IPS-NIHi7 (cell line): ENCODE data around the gene MTFR1L.

Experiments
- DNase-seq: peaks from one replicate; pipeline ENCODE4 v3.0.0; 2012; ENCODE audit warnings: mixed read lengths; ENCODE audit errors: extremely low spot score

Gene MTFR1L

DNA sequence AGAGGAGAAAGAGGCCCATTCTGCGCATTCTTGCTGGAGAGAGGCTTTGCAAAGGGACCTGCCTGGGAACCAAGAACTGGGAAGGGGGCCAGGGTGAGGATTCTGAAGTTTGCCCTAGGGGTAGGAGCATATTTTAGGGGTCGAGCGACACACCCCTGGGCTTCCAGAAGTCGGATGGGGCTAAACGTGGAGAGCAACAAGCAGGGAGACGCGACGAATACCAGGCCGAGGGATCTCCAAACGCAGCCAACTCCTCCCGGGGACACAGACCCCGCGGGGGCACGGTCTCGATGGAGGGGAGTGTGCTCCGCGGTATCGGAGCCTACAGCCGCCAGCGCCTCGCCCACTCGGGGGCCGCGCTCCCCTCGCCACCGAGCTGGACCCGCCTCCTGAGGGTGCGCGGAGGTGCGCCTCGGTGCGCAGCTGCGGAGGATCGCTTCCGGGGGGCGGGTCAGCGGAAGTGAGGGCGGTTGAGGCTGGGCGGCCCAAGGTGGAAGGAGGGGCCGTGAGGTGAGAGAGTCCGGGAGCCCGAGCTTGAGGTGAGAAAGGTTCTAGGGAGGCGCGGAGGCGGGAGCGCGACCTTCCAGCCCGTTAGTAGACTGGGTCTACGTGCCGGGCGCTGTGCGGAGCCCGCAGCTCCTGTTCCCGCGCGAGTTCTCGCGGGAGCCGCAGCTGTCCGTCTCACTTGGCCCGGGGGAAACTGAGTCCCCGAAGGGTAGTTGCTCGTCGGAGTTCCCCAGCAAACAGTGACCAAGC is at the start of gene MTFR1L:
Gene MTFR1L (plus strand): TSS at position 464 of the 756 bp plus-strand sequence. CDS start 3,151 bp downstream, outside the sequence.
- DNase-seq, result peak; percentile 95

DNA sequence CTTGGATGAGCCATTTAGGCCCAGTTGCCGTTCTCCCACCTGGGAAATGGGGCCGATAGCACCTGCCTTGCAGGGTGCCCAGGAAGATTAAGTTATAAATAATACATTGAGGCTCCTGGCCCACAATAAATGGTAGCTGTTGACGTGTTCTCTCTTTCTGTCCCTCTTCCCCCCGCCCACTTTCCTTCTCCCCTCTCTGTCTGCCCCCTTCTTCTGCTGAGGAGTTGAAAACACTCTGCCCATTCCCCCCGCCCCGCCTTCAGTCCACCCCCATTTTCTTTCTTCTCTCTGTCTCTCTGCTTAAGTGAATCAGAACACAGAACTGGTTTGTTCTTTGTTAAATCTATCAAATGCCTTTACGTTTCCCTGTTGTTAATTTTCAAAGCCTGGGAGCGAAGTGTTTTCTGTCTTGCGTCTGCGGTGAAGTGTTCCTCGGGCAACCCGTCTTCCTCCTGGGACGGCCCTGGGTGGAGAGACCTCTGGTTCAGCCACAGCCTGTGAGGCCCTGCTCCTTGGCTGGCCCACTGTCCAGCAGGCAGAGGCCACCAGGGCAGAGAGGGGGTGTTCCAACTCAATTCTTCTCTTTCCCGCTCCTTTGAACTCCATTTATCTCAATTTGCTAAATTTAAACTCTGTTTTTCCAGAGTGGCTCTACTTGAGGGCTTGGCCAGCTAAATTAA is 49.1 kb upstream of the MTFR1L start:
- DNase-seq, result no peak

DNA sequence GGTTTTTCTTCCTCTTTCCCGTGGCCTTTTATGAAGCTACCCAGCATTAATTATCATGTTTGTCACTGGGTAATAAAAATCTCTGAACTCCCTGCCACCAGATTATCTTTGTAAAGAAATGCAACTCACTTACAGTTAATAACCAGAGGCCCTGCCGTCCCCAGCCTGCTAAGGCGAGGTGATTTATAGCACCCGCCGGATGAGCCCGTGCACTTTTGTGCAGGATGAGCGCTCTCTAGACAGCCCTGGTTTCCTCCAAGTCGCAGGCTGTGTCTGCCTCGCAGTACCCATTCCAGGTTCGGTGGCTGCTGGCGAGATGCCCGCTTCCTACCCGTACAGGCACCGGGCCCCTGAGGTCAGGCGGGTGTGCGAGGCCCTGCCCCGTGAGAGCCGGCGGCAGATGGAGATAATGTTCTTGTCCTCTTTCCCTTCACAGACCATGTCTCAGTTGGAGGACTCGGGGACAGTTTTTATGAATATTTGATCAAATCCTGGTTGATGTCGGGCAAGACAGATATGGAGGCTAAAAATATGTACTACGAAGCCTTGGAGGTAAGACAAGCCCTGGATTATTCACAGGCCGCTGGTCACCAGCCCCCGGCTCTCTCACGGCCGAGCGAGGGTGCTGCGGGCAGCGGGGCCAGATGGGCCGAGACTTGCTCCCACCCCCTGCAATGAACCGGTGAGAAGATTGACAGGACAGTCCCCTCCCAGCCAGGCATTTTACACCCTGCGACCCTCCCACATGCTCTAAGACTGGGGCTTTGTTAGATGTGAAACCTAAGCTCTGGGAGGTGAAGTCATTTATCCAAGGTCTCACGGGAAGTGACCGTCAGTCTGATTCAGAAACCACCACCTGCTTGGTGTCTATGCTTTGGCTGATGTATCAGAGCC is 48.3 kb upstream of the MTFR1L start:
- DNase-seq, result peak; percentile 77

DNA sequence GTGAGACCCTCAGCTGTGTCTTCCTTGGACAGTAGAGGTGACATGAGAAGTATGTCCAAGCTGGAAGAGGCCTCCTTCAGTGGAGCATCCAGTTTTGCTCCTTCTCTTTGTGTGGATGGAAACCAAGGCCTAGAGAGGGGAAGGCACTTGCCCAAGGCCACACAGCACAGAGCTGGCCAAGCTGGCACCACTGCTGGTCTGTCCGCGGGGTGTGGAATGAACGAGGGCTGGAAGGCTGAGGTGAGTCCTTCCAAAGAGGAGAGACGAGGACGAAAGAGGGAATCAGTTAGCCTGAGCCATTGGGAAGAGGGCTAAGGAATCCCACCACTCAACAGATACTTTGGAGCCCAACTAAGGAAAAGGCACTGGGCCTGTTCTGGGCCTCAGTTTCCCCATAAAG is 47.6 kb upstream of the MTFR1L start:
- no peak for DNase-seq

DNA sequence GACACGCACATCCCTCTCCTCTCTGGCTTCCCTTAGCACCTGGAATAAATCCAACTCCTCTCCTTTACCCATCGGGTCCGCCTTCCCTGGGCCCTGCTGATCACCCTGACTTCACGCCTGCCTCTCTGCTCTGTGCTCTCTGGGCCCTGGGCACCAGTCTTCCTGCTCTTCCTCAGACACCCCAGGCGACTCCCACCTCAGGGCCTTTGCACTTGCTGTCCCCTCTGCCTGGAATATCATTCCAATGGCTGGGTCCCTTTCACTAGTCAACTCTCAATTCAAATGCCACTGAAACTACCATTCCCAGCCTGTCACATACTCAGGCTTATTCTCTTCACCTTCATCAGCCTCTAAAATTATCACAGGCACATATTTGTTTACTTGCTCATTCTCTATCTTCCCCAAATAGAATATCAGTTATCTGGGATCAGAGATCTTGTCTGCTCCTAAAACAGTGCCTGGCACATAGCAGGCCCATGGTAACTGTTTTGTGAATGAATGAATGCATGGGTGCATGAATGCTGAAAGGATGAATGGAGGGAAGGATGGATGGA is 47.0 kb upstream of the MTFR1L start:
- no peak for DNase-seq

DNA sequence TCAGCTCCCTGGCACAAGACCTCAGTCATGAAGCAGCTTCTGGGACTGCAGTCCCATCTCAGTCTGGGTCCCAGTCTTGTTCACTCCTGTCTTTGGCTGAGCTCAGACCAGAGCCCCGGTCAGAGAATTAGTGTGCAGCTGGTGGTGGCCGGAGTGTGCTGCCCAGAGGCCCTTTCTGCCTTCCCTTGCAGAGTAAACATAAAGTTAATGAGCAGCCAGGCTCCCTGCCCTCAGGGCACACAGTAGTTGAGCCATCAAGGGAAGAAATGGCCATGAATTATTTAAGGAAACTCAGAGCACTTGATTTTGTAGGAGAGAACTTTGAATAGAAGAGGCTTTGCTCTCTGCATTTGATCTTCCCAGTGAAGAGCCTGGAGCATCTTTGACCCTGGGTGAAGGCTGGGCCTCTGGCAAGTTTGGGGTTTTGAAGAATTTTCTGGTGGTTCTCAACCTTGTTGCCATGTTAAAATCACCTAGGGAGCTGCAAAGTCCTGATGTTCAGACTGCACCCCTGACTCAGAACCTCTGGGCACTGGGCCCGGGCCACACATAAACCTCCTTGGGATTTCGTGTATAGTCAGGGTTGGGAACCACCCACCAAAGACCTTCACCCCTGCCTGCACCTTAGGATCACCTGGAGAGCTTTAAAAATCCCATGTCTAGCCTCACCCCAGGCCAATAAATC is 46.2 kb upstream of the MTFR1L start:
- no peak for DNase-seq

DNA sequence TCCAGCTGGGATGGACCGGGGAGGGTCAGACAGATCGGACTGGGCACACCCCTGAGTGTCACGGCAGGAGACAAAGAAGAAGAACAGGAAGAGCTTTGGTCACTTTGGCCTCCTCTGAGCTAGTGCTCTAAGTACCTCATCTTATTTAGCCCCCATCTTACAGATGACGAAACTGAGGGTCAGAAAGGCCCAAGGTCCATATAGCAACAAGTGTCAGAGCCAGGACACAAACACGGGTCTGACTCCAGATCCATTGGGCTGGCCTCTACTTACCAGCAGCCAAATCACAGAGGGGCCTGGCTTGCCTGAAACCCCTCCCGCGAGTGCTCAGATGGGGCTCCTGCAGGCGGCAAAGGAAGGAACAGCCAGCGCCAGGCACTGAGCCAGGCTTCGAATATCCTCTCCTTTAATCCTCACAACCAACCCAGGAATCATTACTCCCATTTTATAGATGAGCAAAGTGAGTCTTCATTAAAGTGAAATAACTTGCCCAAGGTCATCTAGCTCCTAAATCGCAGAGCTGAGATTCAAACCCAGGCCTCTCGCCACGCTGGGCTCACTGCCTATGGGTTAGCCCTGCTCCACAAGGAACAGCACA is 45.4 kb upstream of the MTFR1L start:
- DNase-seq, result no peak

DNA sequence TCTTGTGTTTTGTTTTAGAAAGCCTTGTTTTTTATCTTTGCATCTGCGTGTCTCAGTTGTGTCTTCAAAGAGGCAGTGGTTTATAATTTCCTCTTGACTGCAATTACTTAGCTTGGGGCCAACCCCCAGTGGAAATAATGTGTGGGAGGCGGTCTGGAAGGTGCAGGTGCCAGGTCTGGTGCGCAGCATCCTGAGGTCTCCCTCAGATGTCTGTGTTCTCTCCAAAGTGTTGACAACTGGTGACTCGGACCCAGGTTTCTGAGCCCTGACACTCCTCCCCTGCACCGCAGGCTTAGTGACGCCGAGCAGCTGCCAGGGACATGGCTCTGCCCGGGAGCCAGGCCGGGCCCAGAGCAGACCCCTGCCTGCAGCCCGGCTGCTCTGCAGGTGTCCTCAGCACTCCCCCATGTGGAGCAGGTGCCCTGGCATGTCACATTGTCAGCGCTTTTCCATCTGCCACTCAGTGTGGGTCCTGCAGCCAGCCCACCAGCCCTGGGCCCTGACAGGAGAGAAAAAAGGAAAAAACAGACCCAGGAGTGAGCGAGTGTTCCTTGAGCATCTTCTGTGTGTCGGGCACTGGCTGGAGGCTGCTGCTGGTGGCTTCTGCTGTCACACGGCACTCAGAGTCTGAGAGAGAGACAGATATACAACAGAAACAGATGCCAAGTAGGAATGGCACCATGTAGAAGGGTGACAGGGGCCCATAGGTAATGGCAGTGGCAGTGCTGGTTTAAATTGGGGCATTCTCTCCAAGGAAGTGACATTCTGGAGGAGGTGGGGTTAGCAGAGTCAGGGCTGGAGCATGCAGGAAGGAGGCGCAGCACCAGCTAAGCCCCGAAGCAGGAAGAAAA is 44.6 kb upstream of the MTFR1L start:
- no peak for DNase-seq

DNA sequence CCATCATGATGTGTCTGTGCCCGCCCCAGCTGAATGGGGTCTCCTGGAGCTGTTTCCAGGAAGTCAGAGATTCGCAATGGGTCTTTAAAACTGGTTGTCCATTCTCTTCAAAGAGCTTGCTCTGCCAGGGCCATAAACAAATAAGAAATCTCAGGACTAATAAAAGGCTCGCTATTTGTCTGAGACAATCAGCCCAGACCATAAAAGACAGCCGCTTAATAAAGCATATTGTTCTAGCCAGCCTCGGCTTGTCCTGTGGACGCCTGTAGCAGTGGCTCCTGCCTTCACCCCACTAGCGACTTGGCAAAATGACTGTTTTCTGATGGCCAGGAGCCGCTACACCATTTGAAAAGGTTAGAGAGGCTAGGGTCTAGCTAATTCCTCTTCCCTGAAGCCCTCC is 40.4 kb upstream of the MTFR1L start:
- DNase-seq, result no peak

DNA sequence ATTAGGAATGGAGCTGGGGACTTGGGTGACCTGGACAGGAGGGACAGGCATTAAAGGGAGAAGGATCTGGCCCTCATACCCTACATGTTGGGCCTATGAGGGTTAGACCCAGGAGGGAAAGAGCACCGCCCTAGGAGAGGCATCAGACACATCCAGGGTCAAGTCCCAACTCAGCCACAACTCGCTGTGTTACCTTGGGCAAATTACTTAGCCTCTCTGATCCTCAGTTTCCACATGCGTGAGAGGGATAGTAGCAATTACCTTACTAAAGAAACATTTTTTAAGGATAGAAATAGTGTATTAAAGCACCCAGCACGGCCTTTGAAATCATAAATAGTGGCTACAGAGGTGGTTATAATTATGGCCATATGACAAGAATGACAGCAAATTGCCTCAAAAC is 39.9 kb upstream of the MTFR1L start:
- no peak for DNase-seq

DNA sequence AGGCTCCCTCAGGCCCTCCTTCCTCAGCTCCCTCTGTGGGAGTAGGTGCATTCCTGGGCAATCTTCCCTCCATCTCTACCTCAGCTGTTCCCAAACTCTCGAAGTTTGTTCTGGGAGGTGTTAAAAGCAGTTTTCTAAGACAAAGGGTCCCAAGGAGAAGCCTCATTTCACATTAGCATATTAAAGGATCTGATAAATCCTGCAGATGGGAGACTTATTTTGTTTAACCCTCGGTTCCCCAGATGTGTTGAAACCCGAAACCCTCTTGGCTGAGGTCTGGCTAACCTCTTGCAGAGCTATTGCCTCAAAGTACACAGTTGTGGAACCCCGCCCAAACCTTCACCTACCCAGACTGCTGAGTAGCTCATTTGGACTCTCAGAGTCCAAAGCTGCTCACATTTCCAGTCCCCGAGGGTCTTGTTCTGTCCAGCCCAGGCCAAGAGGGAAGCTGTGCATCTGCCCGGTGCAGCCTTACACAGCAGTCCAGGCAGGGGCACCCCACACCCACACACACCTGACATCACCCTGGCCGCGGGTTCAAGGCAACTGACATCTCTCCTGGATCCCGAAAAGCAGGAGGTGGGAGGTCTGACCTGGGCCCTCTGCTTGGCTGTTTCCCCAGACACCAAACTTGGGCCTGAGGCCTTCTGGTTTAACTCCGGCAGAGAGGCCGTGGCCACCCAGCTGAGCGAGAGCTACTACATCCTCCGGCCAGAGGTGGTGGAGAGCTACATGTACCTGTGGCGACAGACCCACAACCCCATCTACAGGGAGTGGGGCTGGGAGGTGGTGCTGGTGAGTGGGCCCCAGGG is 39.2 kb upstream of the MTFR1L start:
- peak; percentile 69 for DNase-seq

DNA sequence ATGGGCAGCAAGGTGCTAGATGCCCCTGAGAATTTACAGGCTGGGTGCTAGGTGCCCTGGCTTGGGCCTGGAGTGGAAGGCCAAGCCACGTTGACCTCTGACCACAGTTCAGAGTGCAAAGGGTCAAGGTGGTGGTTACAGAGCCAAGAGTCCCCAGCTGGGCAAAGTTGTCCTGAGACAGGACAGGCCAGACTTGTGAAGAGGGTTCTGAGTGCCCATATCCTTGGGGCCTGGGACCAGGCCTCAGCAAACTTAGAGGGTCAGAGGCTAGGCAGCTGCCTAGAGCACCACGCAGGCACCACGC is 38.7 kb upstream of the MTFR1L start:
- DNase-seq, result no peak

DNA sequence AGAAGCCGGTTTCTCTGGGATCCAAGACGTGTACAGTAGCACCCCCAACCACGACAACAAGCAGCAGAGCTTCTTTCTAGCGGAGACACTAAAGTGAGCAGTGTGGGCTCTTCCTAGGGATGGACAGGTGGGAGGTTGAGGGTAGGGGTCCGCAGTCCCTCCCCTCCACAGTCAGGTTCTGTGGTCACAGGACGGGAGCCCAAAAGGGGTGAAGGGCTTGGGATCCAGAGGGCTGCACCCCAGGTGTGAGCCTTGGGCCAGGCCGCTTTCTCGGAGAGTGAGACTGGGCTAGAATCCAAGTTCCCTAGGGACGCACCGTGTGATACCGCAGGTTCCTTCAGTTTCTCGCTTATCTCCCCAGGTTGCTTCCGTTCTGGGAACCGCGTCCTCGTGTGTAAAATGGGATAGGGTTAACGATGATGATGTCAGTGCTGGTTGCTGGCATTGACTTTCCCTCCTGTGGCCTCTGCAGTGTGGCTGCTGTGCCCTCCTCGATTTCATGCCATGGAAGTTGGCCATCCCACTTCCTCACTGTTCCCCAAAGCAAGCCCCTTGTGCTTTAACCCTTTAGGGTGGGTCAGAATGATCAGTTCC is 37.0 kb upstream of the MTFR1L start:
- DNase-seq, result no peak

DNA sequence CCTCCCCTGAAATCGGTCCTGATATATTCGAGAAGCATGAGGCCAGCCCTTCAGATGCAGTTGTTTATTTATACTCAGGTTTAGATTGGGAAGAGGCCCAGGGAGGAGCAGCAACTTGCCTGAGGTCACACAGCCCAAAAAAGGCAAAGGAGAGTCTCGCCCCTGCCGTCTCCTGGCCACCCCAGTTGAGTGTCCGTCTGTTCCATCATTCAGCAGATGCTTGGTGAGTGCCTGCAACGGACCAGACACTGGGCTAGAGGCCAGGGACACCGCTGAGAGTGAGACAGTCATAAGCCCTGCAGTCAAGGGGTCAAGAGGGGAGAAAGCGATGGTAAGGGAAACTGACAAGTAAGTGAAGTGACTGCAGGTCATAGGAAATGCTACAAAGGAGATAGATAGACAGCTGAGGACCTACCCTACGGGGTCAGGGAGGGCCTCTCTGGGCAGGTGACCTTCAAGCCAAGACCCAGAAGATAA is 35.1 kb upstream of the MTFR1L start:
- no peak for DNase-seq

DNA sequence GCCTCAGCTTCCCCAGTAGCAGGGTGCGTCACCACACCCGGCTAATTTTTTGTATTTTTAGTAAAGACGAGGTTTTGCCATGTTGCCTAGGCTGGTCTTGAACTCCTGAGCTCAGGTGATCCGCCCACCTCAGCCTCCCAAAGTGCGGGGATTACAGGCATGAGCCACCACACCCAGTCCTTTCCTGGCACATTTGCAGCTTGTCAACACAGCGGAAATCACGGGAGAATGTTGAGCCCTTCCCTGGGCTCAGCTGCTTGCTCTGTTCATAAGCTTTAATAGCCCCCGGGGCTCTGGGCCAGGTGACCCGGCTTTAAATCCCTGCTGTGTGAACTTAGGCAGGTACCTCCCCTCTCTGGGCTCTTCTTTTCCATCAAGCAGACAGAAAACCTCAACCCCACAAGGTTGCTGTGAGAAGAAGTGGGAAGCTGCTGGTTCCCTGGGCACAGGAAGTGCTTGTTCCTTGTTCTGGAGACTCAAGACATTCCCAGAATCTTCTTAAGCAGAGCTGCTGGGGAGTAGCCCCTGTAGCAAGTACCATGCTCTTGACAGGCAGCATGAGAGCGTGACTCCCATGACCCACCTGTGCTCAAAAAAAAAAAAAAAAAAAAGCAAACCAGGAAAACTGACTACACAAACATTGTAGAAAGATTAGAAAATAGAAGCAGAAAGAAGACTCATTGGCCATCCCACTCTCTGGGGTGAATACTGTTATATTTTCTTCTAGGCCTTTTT is 34.3 kb upstream of the MTFR1L start:
- DNase-seq, result no peak

DNA sequence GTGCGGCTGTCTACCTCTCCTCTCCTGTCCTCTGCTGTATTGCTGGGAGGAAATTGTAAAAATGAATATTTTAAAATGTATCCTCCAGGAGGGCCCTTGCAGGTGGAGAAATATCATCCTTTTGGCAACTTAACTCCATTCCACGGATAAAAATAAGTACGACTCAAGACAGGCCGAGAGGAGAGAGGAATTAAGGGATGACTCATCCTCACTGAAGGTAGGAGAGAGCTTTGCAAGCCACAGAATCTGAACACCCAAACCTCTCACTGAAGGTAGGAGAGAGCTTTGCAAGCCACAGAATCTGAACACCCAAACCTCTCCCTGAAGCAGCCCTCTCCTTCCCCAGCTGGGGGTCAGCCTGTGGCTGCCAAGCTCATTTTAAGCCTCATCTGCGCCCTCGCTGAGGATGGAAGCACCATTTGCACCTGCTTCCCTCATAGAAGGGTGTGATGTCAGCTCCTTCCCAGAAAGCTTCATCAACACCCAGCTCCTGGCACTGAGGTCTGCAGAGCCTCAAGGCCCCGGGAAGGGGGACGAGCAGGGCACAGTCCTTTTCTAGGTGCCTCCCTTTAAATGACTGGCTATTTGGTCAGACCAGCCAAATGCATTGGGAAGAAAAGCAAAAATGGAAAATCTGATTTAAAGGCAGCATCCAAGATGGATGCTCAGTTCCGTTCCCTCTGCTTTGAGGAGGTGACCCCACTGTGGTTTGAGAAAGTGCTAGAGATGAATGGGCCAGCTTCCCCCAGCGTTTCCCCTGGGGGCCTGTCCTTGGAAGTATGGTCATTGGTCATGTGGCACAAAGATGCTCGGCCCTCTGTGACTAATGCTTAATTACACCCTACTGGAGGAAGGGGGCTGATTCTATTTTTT is 32.6 kb upstream of the MTFR1L start:
- no peak for DNase-seq

DNA sequence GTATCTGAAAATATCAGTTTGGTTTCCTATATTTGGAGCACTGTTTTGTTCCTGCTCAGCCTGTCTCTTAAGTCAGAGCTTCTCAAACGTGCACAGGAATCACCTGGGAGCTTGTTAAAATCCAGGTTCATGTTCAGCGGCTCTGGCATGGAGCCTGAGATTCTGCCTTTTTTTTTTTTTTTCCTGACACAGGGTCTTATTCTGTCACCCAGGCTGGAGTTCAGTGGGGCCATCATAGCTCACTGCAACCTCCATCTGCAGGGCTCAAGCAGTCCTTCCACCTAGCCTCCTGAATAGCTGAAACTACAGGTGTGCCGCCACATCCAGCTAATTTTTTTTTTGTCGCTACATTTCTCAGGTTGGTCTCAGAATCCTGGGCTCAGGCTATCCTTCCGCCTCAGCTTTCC is 32.0 kb upstream of the MTFR1L start:
- no peak for DNase-seq
